HG02840 (cell line): ENCODE measurements around the gene PGK2.

Experiments
- ATAC-seq: cut with Tn5 transposase; IDR thresholded peaks from one replicate; pipeline ENCODE4 v1.9.1; 2021; ENCODE audit warnings: mild to moderate bottlenecking, moderate library complexity, moderate number of reproducible peaks; ENCODE audit not compliant: unreplicated experiment, low FRiP score

The PGK2 gene

GRCh38 chr6:49739423-49739822, 47.7 kb downstream of the PGK2 start:
- no peak for ATAC-seq

GRCh38 chr6:49736017-49736508, 51.0 kb downstream of the PGK2 start:
- no peak for ATAC-seq
